ENCODE results near the gene INTS15. TPM values are rescaled to one million over a fixed set of nuclear protein-coding genes. Genes with fewer than 3 reads are reported as not detected.
A peak's percentile ranks its signal among the peaks of the same experiment; 100 is the strongest.

The INTS15 gene
- total RNA-seq, 1 donor from 2014 or later, result 7.4 TPM

DNA sequence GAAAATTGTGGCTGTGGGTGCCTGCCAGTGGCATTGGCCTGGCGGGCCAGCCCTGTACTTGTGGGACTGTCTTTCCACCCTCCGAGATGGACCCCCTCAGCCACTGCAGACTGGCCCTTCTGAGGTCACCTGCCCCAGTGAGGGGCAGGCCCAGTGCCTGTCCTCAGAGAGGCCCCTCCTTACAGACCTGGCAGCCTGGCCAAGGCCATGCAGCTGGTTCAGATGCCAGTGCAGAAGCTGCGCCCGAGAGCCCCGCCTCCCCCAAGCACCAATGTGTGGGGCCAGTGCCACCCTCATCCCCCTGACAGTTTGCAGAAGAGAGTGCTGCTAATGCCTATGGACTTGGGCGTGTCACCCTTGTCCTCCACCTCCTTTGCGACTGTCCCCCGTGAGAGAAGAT lies 57.3 kb downstream of the INTS15 start:
- FAIRE-seq (no peak), DNase-seq (ENCODE audit: low read depth) (no peak)
- TF ChIP-seq, protein P1, sequence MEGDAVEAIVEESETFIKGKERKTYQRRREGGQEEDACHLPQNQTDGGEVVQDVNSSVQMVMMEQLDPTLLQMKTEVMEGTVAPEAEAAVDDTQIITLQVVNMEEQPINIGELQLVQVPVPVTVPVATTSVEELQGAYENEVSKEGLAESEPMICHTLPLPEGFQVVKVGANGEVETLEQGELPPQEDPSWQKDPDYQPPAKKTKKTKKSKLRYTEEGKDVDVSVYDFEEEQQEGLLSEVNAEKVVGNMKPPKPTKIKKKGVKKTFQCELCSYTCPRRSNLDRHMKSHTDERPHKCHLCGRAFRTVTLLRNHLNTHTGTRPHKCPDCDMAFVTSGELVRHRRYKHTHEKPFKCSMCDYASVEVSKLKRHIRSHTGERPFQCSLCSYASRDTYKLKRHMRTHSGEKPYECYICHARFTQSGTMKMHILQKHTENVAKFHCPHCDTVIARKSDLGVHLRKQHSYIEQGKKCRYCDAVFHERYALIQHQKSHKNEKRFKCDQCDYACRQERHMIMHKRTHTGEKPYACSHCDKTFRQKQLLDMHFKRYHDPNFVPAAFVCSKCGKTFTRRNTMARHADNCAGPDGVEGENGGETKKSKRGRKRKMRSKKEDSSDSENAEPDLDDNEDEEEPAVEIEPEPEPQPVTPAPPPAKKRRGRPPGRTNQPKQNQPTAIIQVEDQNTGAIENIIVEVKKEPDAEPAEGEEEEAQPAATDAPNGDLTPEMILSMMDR (IDR thresholded peaks at IDR 0.05; ENCODE audit: insufficient read depth, low read length, severe bottlenecking), result no peak
- Histone ChIP-seq H3K36me3 (ENCODE audit: control insufficient read depth, insufficient read depth, low read length) (peaks cover 35% of the 10 kb centered on the region), H3K27me3 (ENCODE audit: control insufficient read depth, insufficient read depth, low read length) (no peaks in the 10 kb centered on the region), H3K4me3 (ENCODE audit: low read depth, low read length) (no peak overlapping the region)

DNA sequence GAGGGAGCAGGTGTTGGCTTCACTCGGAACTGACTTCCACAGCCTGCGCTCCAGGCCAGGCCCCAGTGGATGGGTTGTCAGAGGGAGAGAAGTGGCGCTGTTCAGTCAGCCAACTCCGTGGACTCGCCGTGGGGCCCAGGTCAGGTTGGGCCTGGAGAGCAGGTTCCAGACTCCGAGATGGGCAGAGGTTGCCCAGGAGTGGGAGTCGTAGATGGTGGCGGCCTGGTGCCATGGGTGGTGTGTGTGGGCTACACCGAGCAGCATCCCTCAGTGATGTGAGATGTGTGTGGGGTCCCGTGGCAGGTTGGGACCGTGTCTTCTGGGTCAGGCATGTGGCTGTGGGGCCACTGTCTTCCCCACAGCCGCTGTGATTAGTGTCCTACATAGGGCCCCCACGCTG lies 57.7 kb downstream of the INTS15 start:
- FAIRE-seq (no peak), DNase-seq (ENCODE audit: low read depth) (no peak)
- Histone ChIP-seq H3K36me3 (ENCODE audit: control insufficient read depth, insufficient read depth, low read length) (peaks cover 35% of the 10 kb centered on the region), H3K4me3 (ENCODE audit: low read depth, low read length) (no peak overlapping the region), H3K27me3 (ENCODE audit: control insufficient read depth, insufficient read depth, low read length) (no peaks in the 10 kb centered on the region)
- TF ChIP-seq, protein P1 (IDR thresholded peaks at IDR 0.05; ENCODE audit: insufficient read depth, low read length, severe bottlenecking), result no peak

DNA sequence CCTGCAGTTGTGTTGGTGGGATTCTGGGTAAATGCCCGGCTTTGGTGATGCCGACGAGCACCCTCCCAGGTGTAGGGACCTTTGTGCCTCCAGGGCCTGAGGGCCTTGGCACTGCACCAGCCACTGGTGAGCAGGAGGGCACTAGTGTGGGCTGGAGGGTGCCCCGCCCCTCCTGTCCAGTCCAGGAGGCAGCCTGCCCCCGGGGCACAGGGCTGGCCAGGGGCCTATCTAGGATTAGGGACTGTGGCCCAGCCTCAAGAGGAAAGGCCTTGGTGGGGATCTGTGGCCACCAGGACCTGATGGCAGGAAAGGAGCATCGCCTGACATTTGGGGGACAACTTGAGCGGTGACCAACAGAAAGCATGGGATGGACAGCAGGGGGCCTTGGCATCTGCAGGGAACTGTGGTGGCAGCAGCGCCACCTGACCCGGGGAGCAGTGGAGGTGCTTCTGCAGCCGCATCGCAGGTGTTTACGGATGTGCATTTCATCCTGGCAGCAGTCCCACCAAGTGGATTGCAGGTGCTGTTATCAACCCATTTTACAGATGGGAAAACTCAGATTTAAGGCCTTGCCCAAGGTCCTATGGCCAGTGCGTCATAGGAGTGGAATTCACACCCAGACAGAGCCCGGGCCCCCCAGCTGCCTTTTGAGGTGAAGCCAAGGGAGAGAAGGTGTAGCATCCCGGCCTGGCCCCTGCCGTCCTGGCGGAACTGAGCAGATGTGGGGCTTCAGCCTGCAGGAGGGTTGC lies 58.4 kb downstream of the INTS15 start:
- FAIRE-seq (no peak), DNase-seq (ENCODE audit: low read depth) (no peak)
- Histone ChIP-seq H3K4me3 (ENCODE audit: low read depth, low read length) (no peak overlapping the region), H3K27me3 (ENCODE audit: control insufficient read depth, insufficient read depth, low read length) (no peaks in the 10 kb centered on the region), H3K36me3 (ENCODE audit: control insufficient read depth, insufficient read depth, low read length) (peaks cover 33% of the 10 kb centered on the region)
- TF ChIP-seq, protein P1 (IDR thresholded peaks at IDR 0.05; ENCODE audit: insufficient read depth, low read length, severe bottlenecking), result no peak

DNA sequence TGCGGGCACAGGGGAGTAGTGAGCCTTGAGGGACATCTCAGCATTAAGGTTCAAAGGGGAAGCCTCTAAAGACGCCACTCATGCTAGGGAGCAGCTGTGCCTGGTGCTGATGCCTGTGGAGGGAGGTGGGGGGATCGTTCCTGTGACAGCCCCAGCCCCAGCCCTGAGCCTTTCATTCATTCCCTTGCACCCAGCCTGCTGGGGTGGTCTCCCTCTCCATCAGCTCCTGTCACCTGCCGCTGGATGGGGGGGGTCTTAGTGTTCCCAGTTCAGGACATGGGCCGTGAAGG lies 58.9 kb downstream of the INTS15 start:
- TF ChIP-seq, protein P1 (IDR thresholded peaks at IDR 0.05; ENCODE audit: insufficient read depth, low read length, severe bottlenecking), result no peak
- FAIRE-seq, result no peak
- peaks cover 28% of the 10 kb centered on the region for H3K36me3 ChIP-seq (ENCODE audit: control insufficient read depth, insufficient read depth, low read length)

DNA sequence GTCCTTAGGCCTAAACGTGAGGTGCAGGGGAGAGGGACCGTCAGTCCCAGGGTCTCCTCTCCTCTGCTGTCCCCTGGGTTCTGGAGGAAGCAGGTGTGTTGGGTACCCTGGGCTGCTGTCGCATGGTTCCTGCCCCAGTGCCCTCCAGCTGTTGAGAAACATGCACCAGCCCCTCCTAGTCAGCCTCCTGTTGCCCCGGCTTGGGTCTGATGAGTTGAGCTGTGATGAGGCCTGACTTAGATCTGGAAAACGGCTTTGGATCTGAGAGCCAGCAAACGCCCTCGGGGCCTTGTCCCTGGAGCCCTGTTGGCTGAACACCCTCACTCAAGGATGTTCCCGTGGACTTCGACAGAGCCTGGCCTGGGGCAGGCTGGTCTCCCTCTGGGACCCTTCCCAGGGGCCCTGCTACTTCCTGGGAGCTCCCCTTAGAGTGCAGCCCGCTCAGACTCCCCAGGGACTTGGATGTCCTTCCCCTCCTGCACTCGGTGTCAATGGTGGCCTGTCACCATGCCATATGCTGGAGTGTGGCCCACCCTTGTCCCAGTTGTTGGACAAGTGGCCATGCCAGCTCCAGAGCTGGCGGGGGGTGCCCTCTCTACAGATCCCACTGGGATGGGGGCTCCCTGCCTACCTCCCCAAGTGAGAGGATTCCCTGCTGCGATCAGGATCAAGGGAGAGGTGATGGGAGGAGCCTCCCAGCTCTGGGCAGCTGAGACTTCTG lies 59.6 kb downstream of the INTS15 start:
- DNase-seq (ENCODE audit: low read depth) (no peak), FAIRE-seq (peak; percentile 43)
- Histone ChIP-seq H3K4me3 (ENCODE audit: low read depth, low read length) (no peak overlapping the region), H3K27me3 (ENCODE audit: control insufficient read depth, insufficient read depth, low read length) (no peaks in the 10 kb centered on the region), H3K36me3 (ENCODE audit: control insufficient read depth, insufficient read depth, low read length) (peaks cover 22% of the 10 kb centered on the region)
- TF ChIP-seq, protein P1 (IDR thresholded peaks at IDR 0.05; ENCODE audit: insufficient read depth, low read length, severe bottlenecking), result no peak

More for the DNA sequence above, 58.9 kb downstream of the INTS15 start:
- Histone ChIP-seq H3K27me3 (ENCODE audit: control insufficient read depth, insufficient read depth, low read length) (no peaks in the 10 kb centered on the region), H3K4me3 (ENCODE audit: low read depth, low read length) (no peak overlapping the region)
- DNase-seq (ENCODE audit: low read depth), result no peak

Measured in bronchial epithelial cell (primary cell).